BE2C (cell line): ENCODE data around the gene FMR1NB.

Experiments
- DNase-seq: peaks from one replicate; pipeline ENCODE4 v3.0.0-alpha.2; 2020
- H3K27me3 ChIP-seq: fragments of 250-450 bp; sonication (Bioruptor Pico); 2 replicates; pipeline ENCODE4 v1.5.1; 2020; ENCODE audit warnings: mild to moderate bottlenecking
- H3K36me3 ChIP-seq: fragments of 250-450 bp; sonication (Bioruptor Pico); 2 replicates; pipeline ENCODE4 v1.5.1; 2020; ENCODE audit warnings: mild to moderate bottlenecking
- H3K4me1 ChIP-seq: fragments of 250-450 bp; sonication (Bioruptor Pico); 2 replicates; pipeline ENCODE4 v1.5.1; 2020
- H3K4me3 ChIP-seq: 2 replicates; pipeline ENCODE4 v1.5.1; 2011; ENCODE audit warnings: low read depth, low read length
- H3K9me3 ChIP-seq: fragments of 250-450 bp; sonication (Bioruptor Pico); 2 replicates; pipeline ENCODE4 v1.5.1; 2020
- CTCF ChIP-seq: IDR thresholded peaks from 2 replicates; pipeline ENCODE4 v1.5.1; 2012; ENCODE audit warnings: mild to moderate bottlenecking, low read depth, low read length

The FMR1NB gene

GRCh38 chrX:148020329-148020728 lies 39.2 kb downstream of the FMR1NB start:
- DNase-seq, result no peak
- no peak overlapping the region for H3K4me3 ChIP-seq
- no peak for TF ChIP-seq CTCF

GRCh38 chrX:148024425-148025148 lies 43.5 kb downstream of the FMR1NB start:
- DNase-seq, result no peak
- Histone ChIP-seq H3K4me3 (no peak overlapping the region), H3K4me1 (no peaks in the 10 kb centered on the region), H3K27me3 (no peaks in the 10 kb centered on the region), H3K9me3 (no peaks in the 10 kb centered on the region), H3K36me3 (no peaks in the 10 kb centered on the region)
- TF ChIP-seq CTCF, result no peak

More at GRCh38 chrX:148020329-148020728, 39.2 kb downstream of the FMR1NB start:
- Histone ChIP-seq H3K36me3 (no peaks in the 10 kb centered on the region), H3K4me1 (no peaks in the 10 kb centered on the region), H3K27me3 (no peaks in the 10 kb centered on the region), H3K9me3 (no peaks in the 10 kb centered on the region)

GRCh38 chrX:148035380-148035779 lies 54.2 kb downstream of the FMR1NB start:
- no peaks in the 10 kb centered on the region for H3K36me3 ChIP-seq
- H3K27me3 ChIP-seq, result no peaks in the 10 kb centered on the region
- H3K9me3 ChIP-seq, result no peaks in the 10 kb centered on the region
- H3K4me1 ChIP-seq, result no peaks in the 10 kb centered on the region
- no peak overlapping the region for H3K4me3 ChIP-seq
- TF ChIP-seq CTCF, result no peak
- DNase-seq, result no peak

GRCh38 chrX:148037020-148037419 lies 55.9 kb downstream of the FMR1NB start:
- no peak for DNase-seq
- Histone ChIP-seq H3K9me3 (no peaks in the 10 kb centered on the region), H3K4me3 (no peak overlapping the region), H3K36me3 (no peaks in the 10 kb centered on the region), H3K27me3 (no peaks in the 10 kb centered on the region), H3K4me1 (no peaks in the 10 kb centered on the region)
- no peak for TF ChIP-seq CTCF

GRCh38 chrX:148043271-148043855 lies 62.2 kb downstream of the FMR1NB start:
- Histone ChIP-seq H3K4me1 (no peaks in the 10 kb centered on the region), H3K27me3 (no peaks in the 10 kb centered on the region), H3K4me3 (no peak overlapping the region), H3K36me3 (no peaks in the 10 kb centered on the region), H3K9me3 (no peaks in the 10 kb centered on the region)
- TF ChIP-seq CTCF, result no peak
- DNase-seq, result no peak

GRCh38 chrX:148047200-148047599 lies 66.1 kb downstream of the FMR1NB start:
- Histone ChIP-seq H3K9me3 (no peaks in the 10 kb centered on the region), H3K4me1 (no peaks in the 10 kb centered on the region), H3K27me3 (no peaks in the 10 kb centered on the region), H3K4me3 (no peak overlapping the region), H3K36me3 (no peaks in the 10 kb centered on the region)
- no peak for TF ChIP-seq CTCF
- DNase-seq, result no peak
